Measurements from ENCODE around the gene OPA1.

OPA1 gene

DNA sequence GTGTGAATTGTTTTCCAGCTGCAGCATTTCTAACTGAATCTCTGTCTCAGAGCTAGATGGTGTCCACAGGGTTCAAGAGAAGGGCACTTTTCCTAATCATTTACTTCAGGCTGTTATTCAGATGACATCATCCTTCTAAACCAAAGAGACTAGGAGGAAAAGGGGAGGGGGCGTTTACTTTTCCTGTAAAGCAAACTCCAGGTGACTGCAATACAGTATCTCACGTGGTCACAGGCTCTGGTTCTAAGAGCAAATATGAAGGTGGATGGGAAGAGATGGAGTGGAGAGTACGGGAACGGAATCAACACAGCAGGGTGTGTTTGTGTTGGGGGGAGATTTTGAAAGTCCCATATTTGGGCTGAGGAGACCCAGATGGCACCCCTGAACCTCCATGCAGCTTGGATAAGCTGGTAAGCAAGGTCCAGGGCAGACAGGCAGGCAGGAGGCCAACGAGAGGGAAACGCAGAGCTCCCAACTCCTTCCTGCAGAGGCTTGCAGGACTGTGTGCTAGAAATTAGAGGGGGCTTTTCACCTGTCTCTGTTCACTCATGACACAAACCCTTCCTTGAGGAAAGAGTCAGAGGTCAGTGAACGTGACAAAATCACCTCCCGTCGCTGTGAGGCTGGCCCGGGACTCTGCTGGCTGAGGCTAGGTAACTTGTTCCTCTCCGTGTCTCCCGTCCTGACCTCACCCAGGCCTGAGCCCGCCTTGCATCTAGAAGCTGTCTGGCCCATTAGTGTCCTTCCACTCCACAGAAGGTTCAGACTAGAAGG lies 151.2 kb downstream of the OPA1 start:
- no peak for DNase-seq

DNA sequence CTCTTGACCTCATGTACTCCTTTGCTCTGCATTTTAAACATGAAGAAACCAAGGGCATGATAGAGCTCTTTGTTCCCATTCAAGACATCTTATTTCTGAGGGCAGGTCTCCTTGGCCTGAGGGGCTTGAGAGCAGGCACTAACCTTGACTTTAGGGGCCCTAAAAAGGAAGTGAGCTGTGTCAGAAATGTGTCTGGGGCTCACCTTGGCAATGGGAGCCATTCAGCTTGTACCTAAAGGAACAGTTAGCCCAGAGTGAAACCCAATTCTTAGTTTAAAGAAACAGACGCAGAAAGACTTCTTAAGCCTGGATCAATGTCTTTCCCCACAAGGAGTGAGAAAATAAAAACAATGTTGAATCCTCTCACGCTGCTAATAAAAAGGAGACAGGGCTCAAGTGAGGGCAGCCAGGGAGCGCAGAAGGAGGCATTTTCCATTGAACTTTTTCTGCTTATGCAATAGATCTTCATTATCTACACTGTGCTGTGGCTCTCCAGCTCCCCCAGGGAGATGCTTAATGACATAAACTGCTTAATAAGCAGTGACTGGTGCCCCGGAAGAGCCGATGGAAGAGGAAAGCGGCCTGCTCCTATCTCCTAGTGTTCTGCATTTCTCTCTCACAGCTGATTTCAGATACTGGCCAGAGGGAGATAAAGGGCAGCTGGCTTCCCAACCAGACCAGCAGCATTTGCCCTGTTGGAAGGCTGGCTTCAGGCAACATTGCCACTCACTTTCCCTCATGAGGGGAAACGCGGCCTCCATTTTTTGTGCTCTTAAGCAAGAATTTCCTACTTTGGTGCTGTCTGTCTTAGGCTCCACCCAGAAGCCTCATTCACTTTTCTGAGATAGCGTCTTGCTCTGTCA lies 152.0 kb downstream of the OPA1 start:
- no peak for DNase-seq

DNA sequence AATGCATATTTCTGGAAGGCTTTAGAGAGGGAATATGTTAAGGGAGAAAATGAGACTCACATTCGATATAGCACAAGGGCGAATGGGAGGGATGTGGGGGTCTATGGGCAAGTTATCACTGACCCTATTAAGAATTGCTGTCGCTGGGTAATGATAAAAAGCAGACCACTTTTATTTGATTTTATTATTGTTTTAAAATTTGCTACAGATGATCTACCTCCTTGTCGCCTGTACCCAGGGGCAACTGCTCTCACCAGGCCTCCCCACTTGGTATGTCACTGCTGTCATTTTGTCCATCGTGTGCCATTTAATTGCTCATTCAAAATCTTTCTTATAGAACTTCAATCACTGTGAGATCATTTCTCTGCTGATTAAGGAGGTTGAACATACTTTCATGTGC lies 153.8 kb downstream of the OPA1 start:
- no peak for DNase-seq
